Fibroblast of skin of scalp (primary cell): ENCODE measurements around the gene ATF5.

ENCODE experiments used
- DNase-seq: peaks from one replicate; pipeline ENCODE4 v3.0.0-alpha.2; 2013

Gene ATF5

DNA sequence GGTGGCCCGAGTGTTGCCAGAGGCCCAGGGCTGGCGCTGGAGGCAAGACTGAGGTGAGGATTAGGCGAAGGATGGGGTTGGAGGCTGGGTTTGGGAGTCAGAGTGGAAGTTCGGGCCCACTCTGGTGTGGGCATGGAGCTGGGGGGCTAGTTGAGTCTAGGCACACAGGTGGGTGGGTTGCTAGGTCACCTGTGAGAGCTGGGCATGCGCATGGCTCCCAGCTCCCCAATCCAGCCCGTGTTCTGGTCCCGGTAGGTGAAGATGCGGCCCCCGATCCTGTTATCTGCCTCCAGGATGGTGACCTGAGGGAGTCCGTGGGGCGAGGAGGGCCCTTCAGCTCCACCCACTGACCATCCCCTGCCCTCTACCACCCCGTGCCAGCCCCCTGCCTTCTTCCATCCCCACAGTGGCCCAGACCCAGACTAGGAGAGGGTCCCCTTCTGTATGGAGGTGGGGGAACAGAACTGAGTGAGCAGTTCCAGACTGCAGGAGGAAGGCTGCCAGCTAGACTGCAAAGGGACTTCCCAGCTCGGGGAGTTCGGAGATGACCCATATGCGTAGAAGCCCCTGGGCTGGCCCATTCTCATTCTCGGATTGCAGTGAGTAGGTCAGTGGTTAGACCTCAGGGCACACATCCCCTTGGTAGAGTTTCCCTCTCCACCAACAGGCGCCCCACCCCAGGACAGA is 34.0 kb upstream of the ATF5 start:
- DNase-seq, result no peak

DNA sequence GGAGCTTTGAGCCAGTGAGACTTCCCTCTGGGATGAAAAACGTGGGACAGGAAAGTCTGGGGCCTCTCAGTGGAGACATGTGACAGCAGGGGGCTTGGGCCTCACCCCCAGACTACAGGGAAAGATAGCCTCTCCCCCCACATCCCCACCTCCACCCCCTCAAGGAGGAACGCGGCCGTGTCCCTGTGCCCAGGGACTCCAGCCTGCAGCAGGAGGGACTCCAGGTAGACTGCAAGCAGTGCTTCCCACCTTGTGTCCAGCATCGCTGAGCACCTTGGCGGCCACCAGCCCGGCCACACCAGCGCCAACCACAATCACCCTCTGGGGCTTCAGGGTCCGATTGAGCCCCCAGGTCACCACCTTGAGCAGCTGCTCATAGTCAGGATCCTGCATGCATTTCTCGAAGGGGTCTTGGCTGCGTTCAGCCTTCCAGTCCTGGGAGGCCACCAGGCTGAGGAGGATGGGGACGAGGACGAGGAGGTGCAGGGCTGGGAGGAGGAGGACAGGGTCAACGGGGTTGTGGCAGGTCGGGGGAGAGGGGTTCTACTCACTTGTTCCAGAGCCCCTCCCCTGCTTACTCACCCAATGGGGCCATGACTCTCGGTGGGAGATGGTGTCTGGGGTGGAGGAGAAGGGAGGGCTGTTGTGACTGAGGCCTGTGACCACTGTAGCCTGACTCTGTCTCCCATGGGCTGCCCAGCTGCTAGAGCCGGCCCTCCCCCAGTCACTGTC is 33.3 kb upstream of the ATF5 start:
- DNase-seq, result no peak

GRCh38 chr19:49896863-49897621 is 32.0 kb upstream of the ATF5 start, which contains the start of gene IL4I1:
Gene IL4I1 (minus strand): TSS chr19:49896887. CDS start chr19:49896160, 727 bp downstream.
- no peak for DNase-seq

- no peak for DNase-seq
Measured at GRCh38 chr19:49904136-49904535, 24.9 kb upstream of the ATF5 start.

DNA sequence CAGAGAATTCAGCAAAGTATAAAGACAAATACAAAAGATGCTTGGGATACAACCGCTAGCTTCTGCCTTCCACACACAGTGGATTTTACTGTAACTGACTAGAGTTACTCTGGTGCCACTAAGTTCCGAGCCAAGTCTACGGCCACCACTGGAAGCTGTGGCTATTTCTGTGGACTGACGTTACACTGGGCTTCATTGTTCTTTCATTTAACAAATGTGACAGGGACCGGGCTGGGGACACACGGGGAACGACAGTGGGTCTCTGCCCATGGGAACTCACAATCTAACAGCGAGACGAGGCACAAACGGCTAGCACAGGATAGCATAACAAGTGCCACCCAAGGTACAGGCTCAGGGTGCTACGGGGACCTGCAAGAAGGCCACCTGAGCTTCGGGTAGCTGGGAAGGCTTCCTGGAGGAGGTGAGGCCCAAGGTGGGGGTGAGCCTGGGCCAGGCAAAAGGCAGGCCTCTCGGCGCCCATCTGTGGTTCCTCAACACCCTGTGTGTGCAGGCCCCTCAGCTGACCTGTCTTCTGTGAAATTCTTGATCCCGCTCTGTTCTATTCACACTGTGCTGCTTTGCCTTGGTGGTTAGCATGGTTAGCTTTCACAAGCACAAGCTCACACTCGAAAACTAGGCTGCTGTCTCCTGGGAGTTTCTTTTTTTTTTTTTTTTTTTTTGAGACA is 22.0 kb upstream of the ATF5 start:
- DNase-seq, result no peak

DNA sequence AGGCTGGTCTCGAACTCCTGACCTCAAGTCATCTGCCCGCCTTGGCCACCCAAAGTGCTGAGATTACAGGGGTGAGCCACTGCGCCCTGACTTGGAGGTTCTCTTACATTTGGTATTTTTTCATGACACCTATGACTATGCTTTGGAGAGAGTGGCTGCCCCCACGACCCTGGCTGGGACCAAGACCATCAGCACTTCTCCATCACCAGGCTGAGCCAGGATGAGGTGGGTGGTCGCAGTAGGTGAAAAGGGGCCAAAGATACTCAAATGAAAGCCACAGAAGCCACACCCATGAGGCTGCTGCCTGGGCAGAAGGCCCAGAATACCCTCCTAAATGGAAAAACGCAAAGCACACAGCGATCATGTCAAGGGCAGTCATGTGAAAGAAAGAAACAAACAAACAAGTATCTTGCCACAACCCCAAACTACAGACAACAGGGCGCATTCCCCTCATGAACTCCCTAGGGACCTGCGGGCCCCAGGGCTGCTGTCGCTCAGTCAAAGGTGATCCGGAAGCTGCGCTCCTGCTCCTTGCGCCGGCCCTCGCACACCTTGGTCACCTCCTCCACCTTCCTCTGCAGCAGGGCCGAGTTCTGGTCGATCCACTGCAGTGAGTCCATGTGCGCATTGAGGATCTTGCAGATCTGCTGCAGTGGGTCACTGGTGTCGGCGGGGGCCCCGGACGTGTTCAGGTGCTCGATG is 21.1 kb upstream of the ATF5 start:
- DNase-seq, result no peak

GRCh38 chr19:49908480-49909420 is 20.3 kb upstream of the ATF5 start:
- no peak for DNase-seq

GRCh38 chr19:49910179-49910578 is 18.8 kb upstream of the ATF5 start:
- no peak for DNase-seq

DNA sequence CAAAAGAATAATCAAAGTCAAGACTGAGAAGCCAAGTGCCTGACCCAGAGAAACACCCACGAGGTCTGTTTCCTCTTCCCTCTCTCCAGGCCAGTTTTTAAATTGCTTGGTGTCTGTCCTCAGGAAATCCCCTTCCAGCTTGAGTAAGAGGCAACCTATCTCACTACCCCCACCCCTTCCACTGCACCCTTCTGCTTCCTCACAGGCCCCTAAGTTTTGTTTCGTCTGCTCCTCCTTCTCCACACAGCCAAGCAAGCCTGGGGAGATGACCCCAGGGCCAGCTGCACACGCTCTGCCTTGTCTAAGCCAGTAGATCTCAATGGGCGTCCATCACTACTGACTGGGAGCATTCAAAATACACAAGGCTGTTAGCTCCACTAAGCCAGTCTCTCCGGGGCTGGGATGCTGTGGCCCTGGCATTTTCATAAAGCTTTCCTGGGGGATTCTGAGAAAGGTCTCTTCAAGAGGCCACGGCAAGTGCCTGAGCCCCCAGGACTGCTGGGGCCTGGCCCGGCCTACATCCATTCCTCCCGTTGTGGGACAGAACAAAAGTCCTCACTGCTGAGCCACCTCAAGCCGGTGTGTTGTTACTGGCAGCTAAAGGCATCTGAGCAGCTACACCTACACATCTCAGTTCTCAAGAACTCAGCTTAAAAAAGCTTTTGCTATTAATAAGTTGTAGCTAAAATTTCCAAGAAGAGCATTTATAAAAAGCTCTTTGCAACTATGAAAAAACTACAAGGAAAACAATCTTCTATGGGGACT is 17.4 kb upstream of the ATF5 start:
- no peak for DNase-seq

GRCh38 chr19:49912965-49913685 is 15.9 kb upstream of the ATF5 start:
- DNase-seq, result no peak

- no peak for DNase-seq
Measured at GRCh38 chr19:49913720-49914119, 15.3 kb upstream of the ATF5 start.

GRCh38 chr19:49915271-49915670 is 13.7 kb upstream of the ATF5 start:
- DNase-seq, result no peak

DNA sequence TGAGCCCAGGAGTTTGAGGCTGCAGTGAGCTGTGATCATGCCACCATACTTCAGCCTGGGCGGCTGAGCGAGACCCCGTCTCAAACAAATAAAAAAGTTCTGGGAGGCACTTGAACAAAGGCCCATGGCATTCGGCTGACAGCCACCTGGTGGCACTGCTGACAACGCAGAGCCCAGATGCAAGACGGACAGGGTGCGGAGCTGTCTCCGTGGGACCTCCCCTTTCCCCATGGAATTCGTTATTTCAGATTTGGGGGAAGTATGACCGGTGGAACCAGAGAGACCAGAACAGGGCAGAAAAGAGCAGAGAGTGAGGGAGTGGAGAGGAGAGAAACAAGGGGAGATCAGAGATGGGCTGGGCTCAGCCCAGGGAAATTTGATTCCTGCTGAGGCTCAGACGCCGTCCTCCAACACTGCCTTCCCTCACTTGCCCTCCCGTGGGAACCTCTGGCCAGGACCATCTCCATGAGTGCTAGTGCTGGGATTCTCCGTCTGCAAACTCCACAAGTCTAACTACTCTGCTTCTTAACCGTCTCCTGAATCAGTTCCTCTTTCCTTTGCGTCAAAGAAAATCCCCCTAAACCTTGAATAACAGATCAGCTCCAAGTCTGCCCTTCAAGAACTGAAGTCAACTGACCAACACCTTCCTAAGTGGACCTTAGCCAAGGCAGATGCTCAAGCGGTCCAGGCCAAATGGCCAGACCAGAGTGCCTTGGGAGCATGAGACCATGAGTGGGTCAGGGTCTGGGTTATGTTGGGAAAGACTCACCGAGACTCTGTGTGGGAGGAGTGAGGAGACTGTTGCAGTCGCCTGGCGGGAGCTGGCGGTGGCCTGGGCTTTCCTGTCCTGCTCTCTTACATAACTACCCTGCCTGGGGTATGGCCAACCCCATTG is 11.9 kb upstream of the ATF5 start:
- DNase-seq, result no peak

DNA sequence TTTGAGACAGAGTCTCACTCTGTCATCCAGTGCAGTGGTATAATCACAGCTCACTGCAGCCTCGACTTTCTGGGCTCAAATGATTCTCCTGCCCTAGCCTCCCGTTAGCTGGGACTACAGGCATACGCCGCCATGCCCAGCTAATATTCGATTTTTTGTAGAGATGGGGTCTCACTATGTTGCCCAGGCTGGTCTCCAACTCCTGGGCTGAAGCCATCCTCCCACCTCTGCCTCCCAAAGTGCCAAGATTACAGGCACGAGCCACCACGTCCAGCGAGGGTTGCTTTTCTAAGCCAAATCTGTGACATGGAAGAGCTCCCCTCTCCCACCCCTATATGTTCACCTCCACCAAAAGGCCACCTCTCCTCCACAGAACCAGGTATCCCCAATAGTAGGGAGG is 10.9 kb upstream of the ATF5 start:
- no peak for DNase-seq

DNA sequence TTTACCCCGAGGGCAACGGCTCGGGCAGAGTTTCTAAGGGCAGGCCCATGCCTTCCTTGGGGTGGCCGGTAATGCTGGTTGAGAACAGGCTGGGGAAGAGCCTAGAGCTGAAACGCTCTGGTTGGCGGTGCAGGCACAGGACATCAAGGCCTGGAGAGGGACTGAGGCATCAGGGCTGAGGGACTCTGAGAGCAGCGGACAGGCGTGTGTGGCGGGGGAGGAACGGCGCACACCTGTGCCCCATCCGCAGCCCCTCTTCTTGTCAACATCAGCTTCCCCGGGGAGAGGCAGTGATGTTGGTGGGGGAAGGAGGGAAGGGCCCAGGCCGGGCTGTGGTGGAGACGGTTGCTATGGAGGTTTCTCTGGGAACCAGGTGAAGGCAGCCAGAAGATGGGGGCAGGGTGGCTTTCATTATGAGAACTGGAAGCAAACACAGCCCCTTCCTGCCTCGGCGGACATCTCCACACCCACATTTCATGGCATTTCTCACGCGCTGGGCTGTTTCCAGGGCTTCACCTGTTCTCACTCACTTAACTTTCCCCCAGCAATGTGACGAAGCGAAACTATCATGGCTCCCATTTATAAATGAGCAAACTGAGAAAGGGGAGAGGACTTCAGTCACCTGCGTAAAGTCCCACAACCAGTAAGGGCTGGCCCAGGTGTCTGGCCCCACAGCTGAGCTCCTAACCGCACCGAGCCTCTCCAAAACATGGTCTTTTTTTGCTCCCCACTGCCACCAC is 8.2 kb upstream of the ATF5 start:
- no peak for DNase-seq

DNA sequence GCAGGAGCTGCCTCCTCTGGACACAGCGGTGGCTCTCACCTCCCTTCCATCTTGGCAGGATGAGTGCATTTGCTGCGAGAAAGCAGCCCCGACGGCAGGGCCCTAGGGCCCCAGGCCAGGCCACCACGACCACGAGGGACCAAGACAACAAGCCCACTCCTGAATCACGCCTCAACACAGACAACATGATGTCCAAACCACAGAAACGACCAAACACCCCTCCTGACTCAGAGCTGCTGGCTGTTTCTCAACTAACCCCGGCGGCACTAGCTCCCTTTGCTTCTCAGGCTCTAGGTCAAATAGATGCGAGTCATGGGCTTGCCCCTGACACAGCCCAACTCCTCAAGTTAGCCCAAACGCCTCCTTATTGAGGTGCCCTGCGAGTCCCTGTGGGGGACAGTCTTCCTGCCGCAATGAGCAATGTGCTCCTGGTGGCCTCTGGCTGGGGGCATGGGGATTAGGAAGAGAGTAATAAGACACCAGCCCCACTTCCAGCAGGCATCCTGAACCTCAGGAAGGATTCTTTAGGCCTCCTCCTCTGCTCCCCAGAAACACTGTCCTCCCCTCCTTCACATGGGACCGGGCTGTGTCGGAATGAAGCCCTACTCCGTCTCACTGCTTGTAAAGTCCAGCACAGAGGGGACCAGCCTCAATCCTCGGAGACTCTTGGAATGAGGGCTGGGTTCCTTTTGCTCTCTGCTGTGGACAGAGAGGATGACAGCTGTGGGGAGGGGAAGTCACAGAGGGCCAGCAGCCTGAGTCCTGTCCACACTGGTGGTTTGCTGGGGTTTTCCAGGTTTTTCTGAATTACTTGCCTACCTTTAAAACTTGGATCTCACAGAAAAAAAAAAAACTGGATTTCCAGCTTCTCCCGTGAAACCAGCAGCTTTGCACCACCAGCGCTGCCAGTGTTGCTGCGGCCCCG is 6.9 kb upstream of the ATF5 start:
- DNase-seq, result peak; percentile 61
